ENCODE results near the gene PLPP6.

DNA sequence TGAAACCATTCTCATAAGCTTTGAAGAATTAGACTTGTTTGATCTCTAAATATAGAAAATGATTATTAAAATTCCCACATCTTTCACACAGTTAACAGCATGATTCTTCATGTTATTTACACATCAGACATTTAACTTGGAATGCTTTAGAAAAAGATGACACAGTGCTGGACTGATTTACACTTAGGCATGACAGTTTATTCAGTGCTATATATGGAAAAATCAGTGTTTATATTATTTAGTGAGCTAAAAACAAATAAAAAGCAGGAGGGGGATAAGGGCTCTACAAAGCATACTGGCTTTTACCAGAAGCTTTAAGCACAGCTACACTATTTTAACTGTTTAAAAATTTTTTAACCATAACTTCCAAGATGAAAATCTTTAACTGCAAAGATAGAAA lies 47.3 kb downstream of the PLPP6 start:
- TF ChIP-seq, protein P1, sequence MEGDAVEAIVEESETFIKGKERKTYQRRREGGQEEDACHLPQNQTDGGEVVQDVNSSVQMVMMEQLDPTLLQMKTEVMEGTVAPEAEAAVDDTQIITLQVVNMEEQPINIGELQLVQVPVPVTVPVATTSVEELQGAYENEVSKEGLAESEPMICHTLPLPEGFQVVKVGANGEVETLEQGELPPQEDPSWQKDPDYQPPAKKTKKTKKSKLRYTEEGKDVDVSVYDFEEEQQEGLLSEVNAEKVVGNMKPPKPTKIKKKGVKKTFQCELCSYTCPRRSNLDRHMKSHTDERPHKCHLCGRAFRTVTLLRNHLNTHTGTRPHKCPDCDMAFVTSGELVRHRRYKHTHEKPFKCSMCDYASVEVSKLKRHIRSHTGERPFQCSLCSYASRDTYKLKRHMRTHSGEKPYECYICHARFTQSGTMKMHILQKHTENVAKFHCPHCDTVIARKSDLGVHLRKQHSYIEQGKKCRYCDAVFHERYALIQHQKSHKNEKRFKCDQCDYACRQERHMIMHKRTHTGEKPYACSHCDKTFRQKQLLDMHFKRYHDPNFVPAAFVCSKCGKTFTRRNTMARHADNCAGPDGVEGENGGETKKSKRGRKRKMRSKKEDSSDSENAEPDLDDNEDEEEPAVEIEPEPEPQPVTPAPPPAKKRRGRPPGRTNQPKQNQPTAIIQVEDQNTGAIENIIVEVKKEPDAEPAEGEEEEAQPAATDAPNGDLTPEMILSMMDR (IDR thresholded peaks at IDR 0.05; ENCODE audit: low read depth, low read length) = no peak
- no peak for TF ChIP-seq EZH2phosphoT487 (IDR thresholded peaks at IDR 0.05; ENCODE audit: low read depth)

Data from OCI-LY3 (cell line).